HepG2 (cell line): ENCODE measurements around the gene SPI1. TPM values are rescaled to one million over a fixed set of nuclear protein-coding genes. Genes with fewer than 3 reads are reported as not detected.

Experiments used
- FOXA1 ChIP-seq, 2 experiments: fragments of 450-650 bp in 1 of 2; sonication (generic) in 1 of 2; formaldehyde crosslinking in 1 of 2; IDR thresholded peaks; 2 replicates each; pipeline versions ENCODE4 v1.4.0 to v1.6.1; 2016 to 2020; ENCODE audit warnings: missing genetic modification reagents in 1 of 2
- FOXK1 ChIP-seq: sonication (generic); formaldehyde crosslinking; IDR thresholded peaks from 2 replicates; pipeline ENCODE4 v1.4.0; 2020; ENCODE audit warnings: low read depth, missing genetic modification reagents, borderline replicate concordance
- NR1H2 ChIP-seq: sonication (generic); formaldehyde crosslinking; IDR thresholded peaks from 2 replicates; pipeline ENCODE4 v1.8.1; 2022; ENCODE audit warnings: low read depth, missing genetic modification reagents, borderline replicate concordance
- SOX5 ChIP-seq: IDR thresholded peaks from 2 replicates; pipeline ENCODE4 v1.6.1; 2016; ENCODE audit warnings: borderline replicate concordance
- U2AF2 ChIP-seq: fragments of 200-400 bp; formaldehyde crosslinking; IDR thresholded peaks from 2 replicates; pipeline ENCODE4 v1.6.1; 2017; ENCODE audit warnings: low read depth, mild to moderate bottlenecking, low read length
- ZNF234 ChIP-seq: sonication (generic); formaldehyde crosslinking; conservative IDR thresholded peaks from 2 replicates; pipeline ENCODE4 v1.5.1; 2020; ENCODE audit warnings: mild to moderate bottlenecking, missing genetic modification reagents
- polyA plus RNA-seq, 8 experiments: library from polyadenylated mRNA; depleted of rRNA in 3 of 8; stranded (reverse) in 7 of 8; unstranded in 1 of 8; fragments of >200 nt; fragmentation: Illumina TruSeq in 4 of 8; extraction: Trizol in 4 of 8; gene quantifications; 2 replicates each; pipeline versions ENCODE4 v1.2.1 to v1.2.3, GENCODE V29; 2011 to 2016; ENCODE audit warnings: low read depth in 4 of 8, missing spikeins in 1 of 8, mixed read lengths in 1 of 8; ENCODE audit not compliant: insufficient read depth in 1 of 8
- total RNA-seq, 5 experiments: library from RNA; depleted of rRNA; stranded (reverse); fragments of >200 nt; fragmentation: Illumina TruSeq; extraction: Trizol; gene quantifications; 2 replicates each; pipeline ENCODE4 v1.2.3, GENCODE V29; 2016; ENCODE audit warnings: low read depth in 1 of 5
- TF ChIP-seq, protein P1 (sequence below): IDR thresholded peaks from 2 replicates; pipeline ENCODE4 v1.6.1; 2012; ENCODE audit warnings: inconsistent platforms
- TF ChIP-seq, protein P2 (sequence below): sonication (generic); formaldehyde crosslinking; IDR thresholded peaks from 2 replicates; pipeline ENCODE4 v1.4.0; 2020; ENCODE audit warnings: missing genetic modification reagents, borderline replicate concordance
- TF ChIP-seq, protein P3 (sequence below): sonication (generic); formaldehyde crosslinking; IDR thresholded peaks from 2 replicates; pipeline ENCODE4 v1.5.1; 2020; ENCODE audit warnings: mild to moderate bottlenecking, missing genetic modification reagents, moderate library complexity
- TF ChIP-seq, protein P4 (sequence below): sonication (generic); formaldehyde crosslinking; IDR thresholded peaks from 2 replicates; pipeline ENCODE4 v1.4.0; 2020; ENCODE audit warnings: missing genetic modification reagents, mild to moderate bottlenecking, borderline replicate concordance

Gene SPI1
- total and polyA plus RNA-seq, 2 of the 13 experiments (the other 11 are each of a cell fraction or from before 2014, with no cell fraction given) = not detected

DNA sequence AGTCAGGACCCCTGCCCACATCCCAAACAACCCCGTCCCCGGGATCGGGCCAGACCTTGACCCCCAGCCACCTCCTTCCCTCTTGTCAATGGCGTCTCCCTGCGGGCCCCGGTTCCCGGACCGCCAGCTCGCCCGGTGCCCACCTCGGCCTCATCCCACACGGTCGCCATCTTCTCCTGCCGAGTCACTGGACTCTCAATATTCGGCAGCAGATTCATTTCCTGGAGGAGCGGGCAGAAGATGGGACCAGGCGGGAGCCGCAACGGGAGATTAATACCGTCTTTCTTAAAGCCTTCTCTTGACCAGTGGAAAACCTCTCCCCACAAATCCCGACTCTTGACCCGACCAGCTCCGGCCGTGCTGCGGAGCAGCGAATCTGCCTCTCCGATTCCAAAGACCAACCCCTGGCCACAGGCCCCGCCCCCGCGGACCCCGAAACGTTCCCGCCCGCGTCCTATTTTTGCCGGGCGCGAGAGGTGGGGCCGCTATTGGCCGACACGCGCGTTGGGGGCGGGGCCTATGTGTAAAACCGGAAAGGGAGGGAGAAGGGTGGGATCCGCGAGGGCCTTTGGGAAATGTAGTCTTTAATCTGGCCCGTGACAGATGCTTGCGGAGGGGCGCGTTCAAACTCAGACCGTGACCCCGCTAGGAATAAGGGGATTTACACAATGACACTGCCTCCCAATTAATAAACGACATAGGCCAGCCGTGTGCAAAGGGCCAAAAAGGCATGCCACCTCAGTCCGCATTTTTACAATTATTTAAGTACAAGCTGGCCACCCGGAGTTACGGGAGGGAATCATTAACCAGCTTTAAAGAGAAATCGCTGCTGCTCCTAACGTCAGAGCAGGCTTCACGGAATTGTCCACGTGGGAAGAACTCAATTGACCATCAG lies 48.0 kb upstream of the SPI1 start, which contains the start of gene PSMC3 (continued):
- no peak for TF ChIP-seq NR1H2
- no peak for TF ChIP-seq ZNF234 (CRISPR knock-in tag)
- TF ChIP-seq, protein P1, sequence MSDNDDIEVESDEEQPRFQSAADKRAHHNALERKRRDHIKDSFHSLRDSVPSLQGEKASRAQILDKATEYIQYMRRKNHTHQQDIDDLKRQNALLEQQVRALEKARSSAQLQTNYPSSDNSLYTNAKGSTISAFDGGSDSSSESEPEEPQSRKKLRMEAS = peak; percentile 65
- TF ChIP-seq, protein P2, sequence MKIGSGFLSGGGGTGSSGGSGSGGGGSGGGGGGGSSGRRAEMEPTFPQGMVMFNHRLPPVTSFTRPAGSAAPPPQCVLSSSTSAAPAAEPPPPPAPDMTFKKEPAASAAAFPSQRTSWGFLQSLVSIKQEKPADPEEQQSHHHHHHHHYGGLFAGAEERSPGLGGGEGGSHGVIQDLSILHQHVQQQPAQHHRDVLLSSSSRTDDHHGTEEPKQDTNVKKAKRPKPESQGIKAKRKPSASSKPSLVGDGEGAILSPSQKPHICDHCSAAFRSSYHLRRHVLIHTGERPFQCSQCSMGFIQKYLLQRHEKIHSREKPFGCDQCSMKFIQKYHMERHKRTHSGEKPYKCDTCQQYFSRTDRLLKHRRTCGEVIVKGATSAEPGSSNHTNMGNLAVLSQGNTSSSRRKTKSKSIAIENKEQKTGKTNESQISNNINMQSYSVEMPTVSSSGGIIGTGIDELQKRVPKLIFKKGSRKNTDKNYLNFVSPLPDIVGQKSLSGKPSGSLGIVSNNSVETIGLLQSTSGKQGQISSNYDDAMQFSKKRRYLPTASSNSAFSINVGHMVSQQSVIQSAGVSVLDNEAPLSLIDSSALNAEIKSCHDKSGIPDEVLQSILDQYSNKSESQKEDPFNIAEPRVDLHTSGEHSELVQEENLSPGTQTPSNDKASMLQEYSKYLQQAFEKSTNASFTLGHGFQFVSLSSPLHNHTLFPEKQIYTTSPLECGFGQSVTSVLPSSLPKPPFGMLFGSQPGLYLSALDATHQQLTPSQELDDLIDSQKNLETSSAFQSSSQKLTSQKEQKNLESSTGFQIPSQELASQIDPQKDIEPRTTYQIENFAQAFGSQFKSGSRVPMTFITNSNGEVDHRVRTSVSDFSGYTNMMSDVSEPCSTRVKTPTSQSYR (CRISPR knock-in tag) = 0 out of 2 replicates have a peak, but pooled peaks have one; percentile 9
- TF ChIP-seq, protein P3, sequence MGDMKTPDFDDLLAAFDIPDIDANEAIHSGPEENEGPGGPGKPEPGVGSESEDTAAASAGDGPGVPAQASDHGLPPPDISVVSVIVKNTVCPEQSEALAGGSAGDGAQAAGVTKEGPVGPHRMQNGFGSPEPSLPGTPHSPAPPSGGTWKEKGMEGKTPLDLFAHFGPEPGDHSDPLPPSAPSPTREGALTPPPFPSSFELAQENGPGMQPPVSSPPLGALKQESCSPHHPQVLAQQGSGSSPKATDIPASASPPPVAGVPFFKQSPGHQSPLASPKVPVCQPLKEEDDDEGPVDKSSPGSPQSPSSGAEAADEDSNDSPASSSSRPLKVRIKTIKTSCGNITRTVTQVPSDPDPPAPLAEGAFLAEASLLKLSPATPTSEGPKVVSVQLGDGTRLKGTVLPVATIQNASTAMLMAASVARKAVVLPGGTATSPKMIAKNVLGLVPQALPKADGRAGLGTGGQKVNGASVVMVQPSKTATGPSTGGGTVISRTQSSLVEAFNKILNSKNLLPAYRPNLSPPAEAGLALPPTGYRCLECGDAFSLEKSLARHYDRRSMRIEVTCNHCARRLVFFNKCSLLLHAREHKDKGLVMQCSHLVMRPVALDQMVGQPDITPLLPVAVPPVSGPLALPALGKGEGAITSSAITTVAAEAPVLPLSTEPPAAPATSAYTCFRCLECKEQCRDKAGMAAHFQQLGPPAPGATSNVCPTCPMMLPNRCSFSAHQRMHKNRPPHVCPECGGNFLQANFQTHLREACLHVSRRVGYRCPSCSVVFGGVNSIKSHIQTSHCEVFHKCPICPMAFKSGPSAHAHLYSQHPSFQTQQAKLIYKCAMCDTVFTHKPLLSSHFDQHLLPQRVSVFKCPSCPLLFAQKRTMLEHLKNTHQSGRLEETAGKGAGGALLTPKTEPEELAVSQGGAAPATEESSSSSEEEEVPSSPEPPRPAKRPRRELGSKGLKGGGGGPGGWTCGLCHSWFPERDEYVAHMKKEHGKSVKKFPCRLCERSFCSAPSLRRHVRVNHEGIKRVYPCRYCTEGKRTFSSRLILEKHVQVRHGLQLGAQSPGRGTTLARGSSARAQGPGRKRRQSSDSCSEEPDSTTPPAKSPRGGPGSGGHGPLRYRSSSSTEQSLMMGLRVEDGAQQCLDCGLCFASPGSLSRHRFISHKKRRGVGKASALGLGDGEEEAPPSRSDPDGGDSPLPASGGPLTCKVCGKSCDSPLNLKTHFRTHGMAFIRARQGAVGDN = peak; percentile 50
- no peak for TF ChIP-seq FOXA1 (IDR thresholded peaks at IDR 0.05)
- TF ChIP-seq FOXA1 (CRISPR knock-in tag; IDR thresholded peaks at IDR 0.05) = peak; percentile 6; the same call in 1 of the 2 replicates
- TF ChIP-seq SOX5 (CRISPR knock-in tag) = no peak
- TF ChIP-seq, protein P4, sequence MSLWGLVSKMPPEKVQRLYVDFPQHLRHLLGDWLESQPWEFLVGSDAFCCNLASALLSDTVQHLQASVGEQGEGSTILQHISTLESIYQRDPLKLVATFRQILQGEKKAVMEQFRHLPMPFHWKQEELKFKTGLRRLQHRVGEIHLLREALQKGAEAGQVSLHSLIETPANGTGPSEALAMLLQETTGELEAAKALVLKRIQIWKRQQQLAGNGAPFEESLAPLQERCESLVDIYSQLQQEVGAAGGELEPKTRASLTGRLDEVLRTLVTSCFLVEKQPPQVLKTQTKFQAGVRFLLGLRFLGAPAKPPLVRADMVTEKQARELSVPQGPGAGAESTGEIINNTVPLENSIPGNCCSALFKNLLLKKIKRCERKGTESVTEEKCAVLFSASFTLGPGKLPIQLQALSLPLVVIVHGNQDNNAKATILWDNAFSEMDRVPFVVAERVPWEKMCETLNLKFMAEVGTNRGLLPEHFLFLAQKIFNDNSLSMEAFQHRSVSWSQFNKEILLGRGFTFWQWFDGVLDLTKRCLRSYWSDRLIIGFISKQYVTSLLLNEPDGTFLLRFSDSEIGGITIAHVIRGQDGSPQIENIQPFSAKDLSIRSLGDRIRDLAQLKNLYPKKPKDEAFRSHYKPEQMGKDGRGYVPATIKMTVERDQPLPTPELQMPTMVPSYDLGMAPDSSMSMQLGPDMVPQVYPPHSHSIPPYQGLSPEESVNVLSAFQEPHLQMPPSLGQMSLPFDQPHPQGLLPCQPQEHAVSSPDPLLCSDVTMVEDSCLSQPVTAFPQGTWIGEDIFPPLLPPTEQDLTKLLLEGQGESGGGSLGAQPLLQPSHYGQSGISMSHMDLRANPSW (CRISPR knock-in tag) = no peak
- no peak for TF ChIP-seq U2AF2
- TF ChIP-seq FOXK1 (CRISPR knock-in tag) = peak; percentile 63
